ENCODE results near the gene C4BPB.

DNA sequence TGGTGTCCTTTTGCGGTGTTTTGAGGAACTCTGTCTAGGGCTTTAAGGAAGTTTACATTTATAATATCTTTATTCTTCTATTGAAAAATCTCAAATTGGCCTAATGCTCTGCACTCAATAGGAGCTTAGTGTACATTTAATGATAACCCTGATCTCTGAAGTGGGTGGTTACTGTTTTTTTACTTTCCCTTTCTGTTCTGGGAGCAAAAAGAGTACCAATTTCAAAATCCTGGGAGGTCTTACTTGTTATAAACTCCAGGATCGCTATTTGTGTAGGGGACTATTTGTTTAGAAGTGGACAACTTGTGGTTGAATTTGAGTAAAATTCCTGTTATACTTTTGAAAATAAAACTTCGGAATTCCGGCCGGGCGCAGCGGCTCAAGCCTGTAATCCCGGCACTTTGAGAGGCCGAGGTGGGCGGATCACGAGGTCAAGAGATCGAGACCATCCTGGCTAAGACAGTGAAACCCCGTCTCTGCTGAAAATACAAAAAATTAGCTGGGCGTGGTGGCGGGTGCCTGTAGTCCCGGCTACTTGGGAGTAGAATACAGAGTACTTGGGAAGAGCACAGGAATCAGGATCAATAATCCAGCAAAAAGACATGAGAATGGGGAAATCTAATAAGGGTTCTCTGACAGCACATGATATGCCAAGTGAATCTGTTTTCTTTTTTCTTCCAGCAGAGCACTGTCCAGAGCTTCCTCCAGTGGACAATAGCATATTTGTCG is 1.1 kb downstream of the C4BPB start:
- TF ChIP-seq, protein P1, sequence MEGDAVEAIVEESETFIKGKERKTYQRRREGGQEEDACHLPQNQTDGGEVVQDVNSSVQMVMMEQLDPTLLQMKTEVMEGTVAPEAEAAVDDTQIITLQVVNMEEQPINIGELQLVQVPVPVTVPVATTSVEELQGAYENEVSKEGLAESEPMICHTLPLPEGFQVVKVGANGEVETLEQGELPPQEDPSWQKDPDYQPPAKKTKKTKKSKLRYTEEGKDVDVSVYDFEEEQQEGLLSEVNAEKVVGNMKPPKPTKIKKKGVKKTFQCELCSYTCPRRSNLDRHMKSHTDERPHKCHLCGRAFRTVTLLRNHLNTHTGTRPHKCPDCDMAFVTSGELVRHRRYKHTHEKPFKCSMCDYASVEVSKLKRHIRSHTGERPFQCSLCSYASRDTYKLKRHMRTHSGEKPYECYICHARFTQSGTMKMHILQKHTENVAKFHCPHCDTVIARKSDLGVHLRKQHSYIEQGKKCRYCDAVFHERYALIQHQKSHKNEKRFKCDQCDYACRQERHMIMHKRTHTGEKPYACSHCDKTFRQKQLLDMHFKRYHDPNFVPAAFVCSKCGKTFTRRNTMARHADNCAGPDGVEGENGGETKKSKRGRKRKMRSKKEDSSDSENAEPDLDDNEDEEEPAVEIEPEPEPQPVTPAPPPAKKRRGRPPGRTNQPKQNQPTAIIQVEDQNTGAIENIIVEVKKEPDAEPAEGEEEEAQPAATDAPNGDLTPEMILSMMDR (IDR thresholded peaks at IDR 0.05; ENCODE audit: extremely low read depth in 1 of 2, insufficient read depth in 1 of 2, low read depth in 1 of 2, low read length in 2 of 2) = no peak
- TF ChIP-seq EZH2 (IDR thresholded peaks at IDR 0.05; ENCODE audit: borderline replicate concordance, low read depth, low read length, severe bottlenecking) = no peak
- TF ChIP-seq, protein P2, sequence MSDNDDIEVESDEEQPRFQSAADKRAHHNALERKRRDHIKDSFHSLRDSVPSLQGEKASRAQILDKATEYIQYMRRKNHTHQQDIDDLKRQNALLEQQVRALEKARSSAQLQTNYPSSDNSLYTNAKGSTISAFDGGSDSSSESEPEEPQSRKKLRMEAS (IDR thresholded peaks at IDR 0.05; ENCODE audit: insufficient read depth, insufficient read length) = no peak
- no peak for TF ChIP-seq POLR2A (IDR thresholded peaks at IDR 0.05; ENCODE audit: low read depth, low read length)
- no peak for TF ChIP-seq POLR2AphosphoS5 (IDR thresholded peaks at IDR 0.05; ENCODE audit: insufficient read depth, low read depth, low read length)
